Astrocyte (in vitro differentiated cells and primary cell): ENCODE data around the gene GRIN2A. TPM values are rescaled to one million over a fixed set of nuclear protein-coding genes. Genes with fewer than 3 reads are reported as not detected.

Source experiments
- DNase-seq: peaks from one replicate; pipeline ENCODE4 v3.0.0-alpha.2; 2010; ENCODE audit warnings: low read depth
- FAIRE-seq: peaks from 2 replicates; lab custom pipeline; 2011; peaks lifted over from hg19 to GRCh38; lab: Jason Lieb, UNC
- H2AFZ ChIP-seq: 2 replicates; pipeline ENCODE4 v1.6.0; 2012; ENCODE audit warnings: low read depth, low read length, inconsistent platforms
- H3K27ac ChIP-seq: 2 replicates; pipeline ENCODE4 v1.5.1; 2011; ENCODE audit warnings: low read depth, low read length, inconsistent platforms
- H3K27me3 ChIP-seq: 2 replicates; pipeline ENCODE4 v1.6.0; 2011; ENCODE audit warnings: low read length, inconsistent platforms; ENCODE audit not compliant: insufficient read depth
- H3K36me3 ChIP-seq: 2 replicates; pipeline ENCODE4 v1.5.1; 2011; ENCODE audit warnings: low read length, inconsistent platforms; ENCODE audit not compliant: insufficient read depth
- H3K4me1 ChIP-seq: 2 replicates; pipeline ENCODE4 v1.5.1; 2011; ENCODE audit warnings: low read length, inconsistent platforms; ENCODE audit not compliant: insufficient read depth
- H3K4me2 ChIP-seq: 2 replicates; pipeline ENCODE4 v1.6.0; 2012; ENCODE audit warnings: low read length, inconsistent platforms
- H3K4me3 ChIP-seq: 2 replicates; pipeline ENCODE4 v1.5.1; 2011; ENCODE audit warnings: low read depth, mild to moderate bottlenecking, low read length, inconsistent platforms; ENCODE audit not compliant: insufficient read depth
- H3K79me2 ChIP-seq: 2 replicates; pipeline ENCODE4 v1.6.0; 2012; ENCODE audit warnings: mild to moderate bottlenecking, low read length, inconsistent platforms; ENCODE audit not compliant: insufficient read depth
- H3K9ac ChIP-seq: 2 replicates; pipeline ENCODE4 v1.6.0; 2012; ENCODE audit warnings: mild to moderate bottlenecking, low read length, inconsistent platforms
- H3K9me3 ChIP-seq: 2 replicates; pipeline ENCODE4 v1.5.1; 2012; ENCODE audit warnings: low read depth, mild to moderate bottlenecking, low read length, inconsistent platforms; ENCODE audit not compliant: insufficient read depth
- H4K20me1 ChIP-seq: 2 replicates; pipeline ENCODE4 v1.6.0; 2012; ENCODE audit warnings: low read length, inconsistent platforms; ENCODE audit not compliant: insufficient read depth
- H3K27ac Mint-ChIP-seq: one replicate; pipeline ENCODE4 v1.8.0; 2021; ENCODE audit warnings: mild to moderate bottlenecking, mixed read lengths; ENCODE audit not compliant: unreplicated experiment
- H3K27me3 Mint-ChIP-seq: one replicate; pipeline ENCODE4 v1.8.0; 2021; ENCODE audit warnings: low read depth, mixed read lengths; ENCODE audit not compliant: unreplicated experiment
- H3K36me3 Mint-ChIP-seq: one replicate; pipeline ENCODE4 v1.8.0; 2021; ENCODE audit warnings: low read depth, mixed read lengths; ENCODE audit not compliant: unreplicated experiment
- H3K4me1 Mint-ChIP-seq: one replicate; pipeline ENCODE4 v1.8.0; 2021; ENCODE audit warnings: low read depth, mixed read lengths; ENCODE audit not compliant: unreplicated experiment
- H3K4me3 Mint-ChIP-seq: one replicate; pipeline ENCODE4 v1.8.0; 2021; ENCODE audit warnings: mild to moderate bottlenecking, moderate library complexity, mixed read lengths; ENCODE audit not compliant: unreplicated experiment
- H3K9me3 Mint-ChIP-seq: one replicate; pipeline ENCODE4 v1.8.0; 2021; ENCODE audit warnings: mild to moderate bottlenecking, mixed read lengths; ENCODE audit not compliant: unreplicated experiment
- CTCF ChIP-seq: IDR thresholded peaks from 2 replicates; pipeline ENCODE4 v1.5.1; 2011; ENCODE audit warnings: low read depth, mild to moderate bottlenecking, inconsistent platforms, low read length, moderate library complexity; ENCODE audit not compliant: insufficient read depth
- EZH2 ChIP-seq: IDR thresholded peaks from 2 replicates; pipeline ENCODE4 v1.6.1; 2012; ENCODE audit warnings: mild to moderate bottlenecking, low read length, inconsistent platforms; ENCODE audit not compliant: insufficient read depth
- total RNA-seq: library from RNA; stranded (reverse); gene quantifications from 2 replicates; pipeline ENCODE4 v1.2.1, GENCODE V29; 2021

The GRIN2A gene
- total RNA-seq, 1 donor from 2014 or later = 0.68 TPM

- Mint-ChIP-seq H3K4me1 (peaks cover 3% of the 10 kb centered on the region), H3K27me3 (peaks cover 15% of the 10 kb centered on the region)
- no peak for TF ChIP-seq CTCF
- TF ChIP-seq EZH2 = no peak
Measured at GRCh38 chr16:9793623-9794022, 388.6 kb downstream of the GRIN2A start.

GRCh38 chr16:9791556-9791955 is 390.7 kb downstream of the GRIN2A start:
- Mint-ChIP-seq H3K4me1 (peaks cover 10% of the 10 kb centered on the region), H3K27me3 (peaks cover 15% of the 10 kb centered on the region), H3K9me3 (no peaks in the 10 kb centered on the region), H3K4me3 (no peak overlapping the region), H3K27ac (no peak overlapping the region), H3K36me3 (peaks cover 2% of the 10 kb centered on the region)
- Histone ChIP-seq H3K9me3 (no peaks in the 10 kb centered on the region), H3K79me2 (no peaks in the 10 kb centered on the region), H3K36me3 (no peaks in the 10 kb centered on the region), H4K20me1 (no peaks in the 10 kb centered on the region), H2AFZ (no peak overlapping the region), H3K27me3 (no peaks in the 10 kb centered on the region), H3K27ac (no peak overlapping the region), H3K9ac (no peak overlapping the region), H3K4me3 (no peak overlapping the region), H3K4me2 (no peak overlapping the region), H3K4me1 (peaks cover 3% of the 10 kb centered on the region)
- TF ChIP-seq EZH2 = no peak
- TF ChIP-seq CTCF = no peak
- DNase-seq (no peak), FAIRE-seq (no peak)

More at GRCh38 chr16:9793623-9794022, 388.6 kb downstream of the GRIN2A start:
- no peak overlapping the region for H3K4me3 Mint-ChIP-seq
- peaks cover 14% of the 10 kb centered on the region for H3K4me1 ChIP-seq
- FAIRE-seq = no peak
- no peak overlapping the region for H3K4me3 ChIP-seq
- H3K9me3 ChIP-seq = no peaks in the 10 kb centered on the region
- no peak overlapping the region for H2AFZ ChIP-seq
- H3K36me3 ChIP-seq = no peaks in the 10 kb centered on the region
- no peaks in the 10 kb centered on the region for H3K79me2 ChIP-seq
- peaks cover 2% of the 10 kb centered on the region for H3K36me3 Mint-ChIP-seq
- H3K4me2 ChIP-seq = no peak overlapping the region
- H3K27me3 ChIP-seq = no peaks in the 10 kb centered on the region
- no peak overlapping the region for H3K27ac ChIP-seq
- no peaks in the 10 kb centered on the region for H3K9me3 Mint-ChIP-seq
- no peak overlapping the region for H3K27ac Mint-ChIP-seq
- H3K9ac ChIP-seq = no peak overlapping the region
- no peak for DNase-seq
- H4K20me1 ChIP-seq = no peaks in the 10 kb centered on the region

- H3K9me3 ChIP-seq = no peaks in the 10 kb centered on the region
- H3K4me3 Mint-ChIP-seq = no peak overlapping the region
- H3K36me3 Mint-ChIP-seq = no peaks in the 10 kb centered on the region
- H3K9ac ChIP-seq = no peak overlapping the region
- H3K9me3 Mint-ChIP-seq = no peaks in the 10 kb centered on the region
- FAIRE-seq = no peak
- no peak overlapping the region for H3K27ac Mint-ChIP-seq
- DNase-seq = no peak
- no peak overlapping the region for H3K4me2 ChIP-seq
- H3K4me1 Mint-ChIP-seq = peaks cover 9% of the 10 kb centered on the region
- H3K36me3 ChIP-seq = no peaks in the 10 kb centered on the region
- H3K27me3 ChIP-seq = no peaks in the 10 kb centered on the region
- H4K20me1 ChIP-seq = no peaks in the 10 kb centered on the region
- no peak overlapping the region for H2AFZ ChIP-seq
- H3K27me3 Mint-ChIP-seq = peaks cover 18% of the 10 kb centered on the region
- peaks cover 3% of the 10 kb centered on the region for H3K4me1 ChIP-seq
- H3K79me2 ChIP-seq = no peaks in the 10 kb centered on the region
- H3K27ac ChIP-seq = no peak overlapping the region
- TF ChIP-seq CTCF (no peak), EZH2 (no peak)
- no peak overlapping the region for H3K4me3 ChIP-seq
Measured at GRCh38 chr16:9790199-9790598, 392.0 kb downstream of the GRIN2A start.
